WI38 (cell line): ENCODE results near the gene PRDM16.

ENCODE experiments used
- H3K4me3 ChIP-seq: 2 replicates; pipeline ENCODE4 v1.5.1; 2011; ENCODE audit warnings: low read depth, mild to moderate bottlenecking, control low read depth, low read length
- TF ChIP-seq, protein P1 (sequence below): IDR thresholded peaks from 2 replicates; pipeline ENCODE4 v1.5.1; 2012; ENCODE audit warnings: low read depth, mild to moderate bottlenecking, control low read depth, low read length

The PRDM16 gene

DNA sequence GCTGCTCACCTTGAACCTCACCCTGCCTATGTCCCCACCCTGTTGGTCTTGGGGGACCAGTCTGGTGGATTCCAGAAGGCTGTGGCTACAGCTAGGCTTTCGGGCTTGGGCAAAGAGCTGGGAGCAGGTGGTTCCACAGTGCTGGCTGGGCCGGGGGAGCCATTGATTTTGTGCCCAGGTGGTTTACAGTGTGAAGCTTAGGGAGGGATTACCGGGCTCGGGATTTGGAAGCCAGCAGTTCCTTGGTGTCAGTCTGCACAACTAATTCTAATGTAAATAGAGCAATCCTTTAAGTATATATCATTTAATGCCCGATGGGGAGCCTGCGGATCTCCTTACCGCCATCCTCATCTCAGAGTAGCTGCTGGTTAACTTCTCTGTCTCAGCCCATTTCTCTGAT, 38.2 kb downstream of the PRDM16 start:
- no peak overlapping the region for H3K4me3 ChIP-seq
- TF ChIP-seq, protein P1, sequence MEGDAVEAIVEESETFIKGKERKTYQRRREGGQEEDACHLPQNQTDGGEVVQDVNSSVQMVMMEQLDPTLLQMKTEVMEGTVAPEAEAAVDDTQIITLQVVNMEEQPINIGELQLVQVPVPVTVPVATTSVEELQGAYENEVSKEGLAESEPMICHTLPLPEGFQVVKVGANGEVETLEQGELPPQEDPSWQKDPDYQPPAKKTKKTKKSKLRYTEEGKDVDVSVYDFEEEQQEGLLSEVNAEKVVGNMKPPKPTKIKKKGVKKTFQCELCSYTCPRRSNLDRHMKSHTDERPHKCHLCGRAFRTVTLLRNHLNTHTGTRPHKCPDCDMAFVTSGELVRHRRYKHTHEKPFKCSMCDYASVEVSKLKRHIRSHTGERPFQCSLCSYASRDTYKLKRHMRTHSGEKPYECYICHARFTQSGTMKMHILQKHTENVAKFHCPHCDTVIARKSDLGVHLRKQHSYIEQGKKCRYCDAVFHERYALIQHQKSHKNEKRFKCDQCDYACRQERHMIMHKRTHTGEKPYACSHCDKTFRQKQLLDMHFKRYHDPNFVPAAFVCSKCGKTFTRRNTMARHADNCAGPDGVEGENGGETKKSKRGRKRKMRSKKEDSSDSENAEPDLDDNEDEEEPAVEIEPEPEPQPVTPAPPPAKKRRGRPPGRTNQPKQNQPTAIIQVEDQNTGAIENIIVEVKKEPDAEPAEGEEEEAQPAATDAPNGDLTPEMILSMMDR, result no peak

DNA sequence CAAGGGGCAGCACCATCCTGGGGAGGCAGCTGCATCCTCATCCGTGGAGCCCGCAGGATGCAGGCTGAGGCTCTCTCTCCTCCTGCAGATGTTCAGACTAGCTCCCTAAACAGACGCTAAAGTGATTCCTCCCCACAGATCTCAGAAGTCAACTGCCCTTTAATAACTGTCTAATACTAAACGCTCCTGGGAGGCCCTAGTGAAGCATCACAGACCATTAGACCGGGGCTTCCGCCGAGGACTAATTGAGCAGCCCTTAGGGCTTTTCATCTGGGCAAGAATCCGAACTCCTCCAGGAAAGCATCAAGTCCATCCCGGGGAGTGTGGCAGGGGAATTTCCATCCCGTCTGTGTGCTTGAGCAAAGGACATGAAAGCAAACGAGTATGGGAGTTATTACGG, 40.4 kb downstream of the PRDM16 start:
- no peak overlapping the region for H3K4me3 ChIP-seq
- TF ChIP-seq, protein P1, result no peak

DNA sequence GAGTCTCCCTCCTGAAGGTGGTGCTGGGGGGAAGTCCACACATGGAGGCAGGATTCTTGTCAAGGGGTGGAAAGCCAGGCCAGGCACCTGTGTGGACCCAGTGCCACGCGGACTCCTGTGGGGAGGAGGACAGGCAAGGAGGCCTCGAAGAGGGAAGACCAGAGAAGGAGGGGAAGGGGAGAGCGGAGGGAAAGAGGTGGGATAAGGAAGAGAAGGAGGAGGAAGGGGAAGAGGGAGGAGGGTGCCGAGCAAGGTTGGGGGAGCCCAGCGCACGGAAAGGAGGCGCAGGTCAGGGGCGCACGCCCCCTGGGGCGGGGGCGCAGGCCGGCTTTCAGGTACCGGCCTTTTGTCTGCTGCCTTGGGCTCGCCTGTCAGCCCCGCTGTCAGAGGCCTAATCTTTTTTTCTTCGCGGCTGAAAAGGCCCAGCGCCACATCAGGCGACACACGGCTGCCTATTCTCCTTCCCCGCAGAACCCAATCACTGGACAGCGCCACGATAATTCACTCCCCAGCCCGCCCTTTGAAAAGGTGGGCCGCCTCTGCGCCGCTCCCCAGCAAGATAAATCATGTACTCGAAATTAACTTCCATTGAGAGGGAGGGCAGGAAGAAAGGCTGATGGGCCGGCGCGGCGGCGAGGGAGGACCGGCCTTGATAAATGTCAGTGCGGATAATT, 42.5 kb downstream of the PRDM16 start:
- TF ChIP-seq, protein P1, result no peak
- H3K4me3 ChIP-seq, result no peak overlapping the region

DNA sequence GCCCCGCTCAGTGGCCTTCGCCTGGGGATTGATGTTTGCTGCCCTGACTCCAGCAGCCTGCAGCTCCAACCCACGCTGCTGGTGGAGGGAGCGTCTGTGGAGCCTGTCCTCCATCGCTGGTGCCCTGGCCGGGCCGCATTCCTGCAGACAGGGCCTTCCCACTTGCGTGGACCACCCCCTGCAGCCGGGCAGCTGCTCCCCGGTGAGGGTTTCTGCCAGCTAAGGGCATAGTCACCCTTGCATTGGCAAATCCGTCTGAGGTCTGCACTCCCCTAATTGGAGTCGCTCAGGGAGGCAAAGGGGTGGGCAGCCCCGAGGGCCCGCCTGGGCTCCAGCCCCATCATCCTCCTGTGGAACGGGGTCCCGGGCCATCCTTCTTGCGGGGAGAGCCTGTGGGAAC, 43.5 kb downstream of the PRDM16 start:
- TF ChIP-seq, protein P1, result no peak
- H3K4me3 ChIP-seq, result no peak overlapping the region

DNA sequence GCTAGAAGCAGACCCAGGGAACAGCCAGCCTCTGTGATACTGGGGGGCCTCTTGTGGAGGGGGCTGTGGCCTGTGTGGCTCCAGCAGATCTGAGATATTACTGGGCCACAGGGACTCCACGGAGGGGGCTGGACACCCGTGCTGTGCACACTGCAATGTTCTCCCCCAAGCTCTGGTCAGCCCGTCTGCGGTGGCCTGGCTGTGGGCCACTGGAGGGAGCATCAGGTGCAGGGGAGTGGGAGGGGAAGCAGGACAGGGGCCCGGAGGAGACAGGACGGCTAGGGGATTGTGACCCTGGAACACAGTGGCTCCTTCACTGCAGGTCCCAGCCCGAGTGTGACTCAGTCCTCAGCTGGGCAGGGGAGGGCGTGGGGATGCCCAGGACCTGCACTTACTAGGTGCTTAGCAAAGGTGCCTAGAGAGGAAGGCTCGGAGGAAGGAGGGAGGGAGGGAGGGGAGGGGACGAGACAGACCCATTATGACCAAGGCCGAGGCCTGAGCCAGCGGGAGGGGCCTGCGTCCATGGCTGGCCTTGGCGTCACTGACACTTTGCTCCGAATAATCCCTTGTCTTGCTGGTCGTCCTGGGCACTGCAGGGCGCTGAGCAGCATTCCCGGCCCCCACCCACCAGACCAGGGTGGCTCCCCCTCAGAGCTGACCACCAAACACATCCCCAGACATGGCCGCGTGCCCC, 44.2 kb downstream of the PRDM16 start:
- TF ChIP-seq, protein P1, result no peak
- no peak overlapping the region for H3K4me3 ChIP-seq

DNA sequence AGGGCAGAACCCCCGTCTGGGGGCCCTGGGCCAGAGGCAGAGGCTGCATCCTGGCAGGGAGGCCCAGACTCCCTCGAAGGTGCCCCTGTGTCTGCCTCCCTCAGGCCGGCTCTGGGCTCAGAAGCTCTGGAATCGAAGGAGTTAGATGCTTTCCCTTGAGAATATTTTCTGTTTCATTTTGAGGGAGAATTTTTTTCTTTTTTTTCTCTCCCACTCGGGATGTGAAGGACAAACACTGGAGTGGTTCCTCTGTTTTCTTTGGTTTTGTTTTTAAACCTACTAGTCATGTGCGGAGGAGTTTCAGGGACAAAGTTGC, 44.7 kb downstream of the PRDM16 start:
- no peak overlapping the region for H3K4me3 ChIP-seq
- TF ChIP-seq, protein P1, result no peak

DNA sequence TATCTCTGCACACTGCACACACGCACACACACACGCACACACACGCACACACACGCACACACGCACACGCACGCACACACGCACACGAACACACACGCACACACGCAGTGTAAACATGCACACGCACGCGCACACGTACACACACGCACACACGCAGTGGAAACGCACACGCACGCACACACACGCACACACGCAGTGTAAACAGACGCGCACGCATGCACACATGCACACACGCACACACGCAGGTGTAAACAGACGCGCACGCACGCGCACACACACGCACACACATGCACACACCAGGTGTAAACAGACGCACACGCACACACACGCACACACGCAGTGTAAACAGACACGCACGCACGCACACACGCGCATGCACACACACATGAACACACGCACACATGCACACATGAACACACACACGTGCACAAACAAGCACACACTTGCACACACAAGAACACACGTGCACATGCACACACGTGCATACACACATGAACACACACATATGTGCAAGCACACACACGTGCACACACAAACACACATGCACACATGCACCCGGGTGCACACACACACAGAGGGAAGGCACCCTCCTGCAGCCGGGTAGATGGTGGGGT, 45.2 kb downstream of the PRDM16 start:
- TF ChIP-seq, protein P1, result no peak
- no peak overlapping the region for H3K4me3 ChIP-seq
